Naive thymus-derived CD4-positive, alpha-beta T cell (primary cell): ENCODE data around the gene FBXL5. TPM values are rescaled to one million over a fixed set of nuclear protein-coding genes. Genes with fewer than 3 reads are reported as not detected.

Experiments used
- ATAC-seq: fragments of 150-1000 bp; cut with Tn5 transposase; 2 replicates; pipeline ENCODE4 v1.10.0; 2021; ENCODE audit warnings: mild to moderate bottlenecking, moderate library complexity
- CTCF ChIA-PET: fragments of 350-600 bp; sonication (Branson Sonifier 250); formaldehyde crosslinking; loops from one replicate; lab custom pipeline; 2021; ENCODE audit warnings: antibody characterized with exemption; lab: Charles Lee
- POLR2A ChIA-PET: fragments of 350-600 bp; sonication (Branson Sonifier 250); formaldehyde crosslinking; loops from one replicate; lab custom pipeline; 2021; ENCODE audit warnings: antibody characterized with exemption, inconsistent platforms; lab: Charles Lee
- DNase-seq, 9 donors: peaks; one replicate each; pipeline versions ENCODE4 v3.0.0 to v3.0.0-alpha.2; 2020 to 2022; ENCODE audit warnings: mixed read lengths in 1 of 9
- H3K27ac ChIP-seq: one replicate; pipeline ENCODE4 v1.7.0; 2013; ENCODE audit warnings: mild to moderate bottlenecking, low read depth, low read length, moderate library complexity
- H3K27me3 ChIP-seq, 2 donors: one replicate each; pipeline ENCODE4 v1.7.0; 2013; ENCODE audit warnings: low read length in 2 of 2, mild to moderate bottlenecking in 2 of 2, moderate library complexity in 2 of 2; ENCODE audit not compliant: control insufficient read depth in 2 of 2, insufficient read depth in 2 of 2
- H3K36me3 ChIP-seq, 3 experiments: 1 replicate in 2 of 3; 2 replicates in 1 of 3; pipeline ENCODE4 v1.7.0; 2013; ENCODE audit warnings: low read length in 3 of 3, mild to moderate bottlenecking in 3 of 3, moderate library complexity in 1 of 3; ENCODE audit not compliant: insufficient read depth in 3 of 3, control insufficient read depth in 2 of 3
- H3K4me1 ChIP-seq, 2 donors: one replicate each; pipeline ENCODE4 v1.7.0; 2013; ENCODE audit warnings: low read length in 2 of 2, mild to moderate bottlenecking in 2 of 2, moderate library complexity in 1 of 2; ENCODE audit not compliant: control insufficient read depth in 2 of 2, insufficient read depth in 2 of 2
- H3K4me3 ChIP-seq: 2 replicates; pipeline ENCODE4 v1.7.0; 2013; ENCODE audit warnings: mild to moderate bottlenecking, low read length
- H3K9me3 ChIP-seq, 3 experiments: 1 replicate in 2 of 3; 2 replicates in 1 of 3; pipeline ENCODE4 v1.7.0; 2013; ENCODE audit warnings: low read length in 3 of 3; ENCODE audit not compliant: control insufficient read depth in 2 of 3
- H3K27ac Mint-ChIP-seq, 9 donors: one replicate each; pipeline ENCODE4 v1.8.0; 2020 to 2022; ENCODE audit warnings: mixed read lengths in 9 of 9, mild to moderate bottlenecking in 8 of 9, moderate library complexity in 5 of 9, inconsistent platforms in 2 of 9
- H3K27me3 Mint-ChIP-seq, 5 donors: one replicate each; pipeline ENCODE4 v1.8.0; 2021 to 2022; ENCODE audit warnings: mixed read lengths in 5 of 5, mild to moderate bottlenecking in 1 of 5
- H3K36me3 Mint-ChIP-seq, 5 donors: one replicate each; pipeline ENCODE4 v1.8.0; 2020 to 2022; ENCODE audit warnings: mixed read lengths in 5 of 5, mild to moderate bottlenecking in 3 of 5, inconsistent platforms in 1 of 5
- H3K4me1 Mint-ChIP-seq, 7 donors: one replicate each; pipeline ENCODE4 v1.8.0; 2020 to 2022; ENCODE audit warnings: mixed read lengths in 7 of 7, mild to moderate bottlenecking in 3 of 7, inconsistent platforms in 1 of 7
- H3K4me3 Mint-ChIP-seq, 10 donors: one replicate each; pipeline ENCODE4 v1.8.0; 2020 to 2022; ENCODE audit warnings: mild to moderate bottlenecking in 10 of 10, mixed read lengths in 10 of 10, moderate library complexity in 6 of 10, inconsistent platforms in 2 of 10
- H3K9me3 Mint-ChIP-seq, 11 donors: one replicate each; pipeline ENCODE4 v1.8.0; 2020 to 2022; ENCODE audit warnings: mixed read lengths in 11 of 11, mild to moderate bottlenecking in 4 of 11, inconsistent platforms in 1 of 11, moderate library complexity in 1 of 11
- intact Hi-C, 2 donors: fragments of 100-400 bp; cut with micrococcal nuclease; formaldehyde crosslinking; loops; one replicate each; pipeline ENCODE4 v1.15.1; 2023
- polyA plus RNA-seq, 2 donors: library from polyadenylated mRNA; unstranded; fragments of 300-500 nt; fragmentation: Illumina TruSeq; gene quantifications; one replicate each; pipeline ENCODE4 v1.2.3, GENCODE V29; 2021
- total RNA-seq, 6 experiments: library from RNA in 5 of 6; stranded (reverse) in 5 of 6; gene quantifications; 1 replicate in 5 of 6; 2 replicates in 1 of 6; pipeline ENCODE4 v1.2.3 and lab custom pipeline; 2021 to 2026

Gene FBXL5, protein sequence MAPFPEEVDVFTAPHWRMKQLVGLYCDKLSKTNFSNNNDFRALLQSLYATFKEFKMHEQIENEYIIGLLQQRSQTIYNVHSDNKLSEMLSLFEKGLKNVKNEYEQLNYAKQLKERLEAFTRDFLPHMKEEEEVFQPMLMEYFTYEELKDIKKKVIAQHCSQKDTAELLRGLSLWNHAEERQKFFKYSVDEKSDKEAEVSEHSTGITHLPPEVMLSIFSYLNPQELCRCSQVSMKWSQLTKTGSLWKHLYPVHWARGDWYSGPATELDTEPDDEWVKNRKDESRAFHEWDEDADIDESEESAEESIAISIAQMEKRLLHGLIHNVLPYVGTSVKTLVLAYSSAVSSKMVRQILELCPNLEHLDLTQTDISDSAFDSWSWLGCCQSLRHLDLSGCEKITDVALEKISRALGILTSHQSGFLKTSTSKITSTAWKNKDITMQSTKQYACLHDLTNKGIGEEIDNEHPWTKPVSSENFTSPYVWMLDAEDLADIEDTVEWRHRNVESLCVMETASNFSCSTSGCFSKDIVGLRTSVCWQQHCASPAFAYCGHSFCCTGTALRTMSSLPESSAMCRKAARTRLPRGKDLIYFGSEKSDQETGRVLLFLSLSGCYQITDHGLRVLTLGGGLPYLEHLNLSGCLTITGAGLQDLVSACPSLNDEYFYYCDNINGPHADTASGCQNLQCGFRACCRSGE
- total RNA-seq (100 to 1,000 TPM in 1 of 5 experiments, 10 to 100 TPM in 4; 39.1 to 107 (median 57.4) TPM), polyA plus RNA-seq (100 to 1,000 TPM; 123 to 127 TPM), total RNA-seq (lab: John Stamatoyannopoulos, UW) (81.2 reads per million, percentile 81 among the genes with 10 or more reads in this experiment)

DNA sequence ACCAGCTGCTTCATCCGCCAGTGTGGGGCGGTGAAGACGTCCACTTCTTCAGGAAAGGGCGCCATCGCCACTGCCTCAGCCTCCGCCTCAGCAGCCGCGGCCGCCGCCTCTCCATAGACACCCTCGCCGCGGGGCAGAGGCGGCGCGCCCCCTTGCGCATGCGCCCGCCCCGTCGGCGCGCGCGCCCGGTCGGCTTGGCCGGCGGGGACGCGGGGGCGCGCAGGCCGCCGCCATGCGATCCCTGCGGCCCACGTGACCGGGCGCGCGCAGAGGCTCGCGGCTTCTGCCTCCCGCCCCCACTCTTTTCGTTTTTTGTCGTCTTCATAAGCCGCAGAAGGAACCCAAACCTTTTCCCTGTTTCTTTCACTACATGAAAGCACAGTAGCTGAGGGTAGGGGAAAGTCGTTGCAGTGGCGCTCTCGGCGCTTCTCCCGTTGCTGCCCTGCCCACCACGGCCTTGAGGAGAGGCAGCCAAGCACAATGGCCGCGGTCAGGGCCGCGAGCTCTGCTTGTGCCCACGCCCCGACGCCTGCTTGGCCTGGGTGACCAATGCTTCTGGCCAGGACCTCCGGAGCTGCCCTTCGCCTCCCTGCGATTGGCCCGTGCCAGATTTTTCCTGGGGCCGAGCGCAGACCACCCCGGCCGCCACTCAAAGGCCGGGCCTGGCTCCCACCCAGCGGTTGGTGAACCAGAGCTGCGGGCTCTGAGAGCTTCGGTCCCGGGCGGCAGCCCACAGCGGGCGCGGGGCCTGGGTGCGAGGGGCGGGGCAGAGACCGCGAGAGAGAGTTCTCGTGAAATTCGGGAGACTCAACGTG, at the start of gene FBXL5:
FBXL5 (minus strand) TSS at position 135 of the 815 bp plus-strand sequence; CDS start at position 65, 70 bp downstream.
- Histone ChIP-seq H3K27ac (peak within 1 kb of the TSS; percentile 90), H3K27me3 (no peaks in the 10 kb centered on the region), H3K36me3 (peaks cover 0 to 3% (median 0%) of the 10 kb centered on the region in 3 experiments), H3K9me3 (no peaks in the 10 kb centered on the region), H3K4me1 (peaks cover 29% of the 10 kb centered on the region in 2 donors), H3K4me3 (peak within 1 kb of the TSS; percentile 87)
- peaks cover 0 to 4% (median 0%) of the 10 kb centered on the region in 11 donors for H3K9me3 Mint-ChIP-seq
- peaks cover 0 to 2% (median 0%) of the 10 kb centered on the region in 5 donors for H3K27me3 Mint-ChIP-seq
- intact Hi-C loops = loop anchor here (1.0 to 10.0 kb wide), 7 partner anchors 26 to 1682 kb away; partner anchors contain the start of genes CPEB2 (in 2 of the 2), FAM200B (in 2 of the 2) and CD38 (in 1 of the 2)
- CTCF ChIA-PET = no interaction called here
- POLR2A ChIA-PET = interaction anchor here (0.6 to 4.6 kb wide), 12 partner anchors 9 to 730 kb away, joined by 3 to 44 read pairs (median 4); partner anchors contain the start of gene FAM200B
- H3K4me1 Mint-ChIP-seq = peaks cover 21 to 49% (median 45%) of the 10 kb centered on the region in 7 donors
- H3K36me3 Mint-ChIP-seq = peaks cover 0 to 4% (median 0%) of the 10 kb centered on the region in 5 donors
- ATAC-seq (peak; percentile 92), DNase-seq (peak; percentile 77 to 92 (median 87))
- peak within 1 kb of the TSS; percentile 94 to 100 (median 97) for H3K4me3 Mint-ChIP-seq
- peak within 1 kb of the TSS; percentile 90 to 98 (median 98) for H3K27ac Mint-ChIP-seq

DNA sequence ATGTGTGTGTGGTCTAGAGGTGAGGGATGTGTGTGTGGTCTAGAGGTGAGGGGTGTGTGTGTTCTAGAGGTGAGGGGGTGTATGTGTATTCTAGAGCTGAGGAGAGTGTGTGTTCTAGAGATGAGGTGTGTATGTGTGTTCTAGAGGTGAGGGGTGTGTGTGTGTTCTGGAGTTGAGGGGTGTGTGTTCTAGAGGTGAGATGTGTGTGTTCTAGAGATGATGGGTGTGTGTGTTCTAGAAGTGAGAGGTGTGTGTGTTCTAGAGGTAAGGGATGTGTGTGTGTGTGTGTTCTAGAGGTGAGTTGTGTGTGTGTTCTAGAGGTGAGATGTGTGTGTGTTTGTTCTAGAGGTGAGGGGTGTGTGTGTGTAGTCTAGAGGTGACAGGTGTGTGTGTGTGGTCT, 49.0 kb upstream of the FBXL5 start:
- peaks cover 0 to 3% (median 0%) of the 10 kb centered on the region in 11 donors for H3K9me3 Mint-ChIP-seq
- POLR2A ChIA-PET = no interaction called here

DNA sequence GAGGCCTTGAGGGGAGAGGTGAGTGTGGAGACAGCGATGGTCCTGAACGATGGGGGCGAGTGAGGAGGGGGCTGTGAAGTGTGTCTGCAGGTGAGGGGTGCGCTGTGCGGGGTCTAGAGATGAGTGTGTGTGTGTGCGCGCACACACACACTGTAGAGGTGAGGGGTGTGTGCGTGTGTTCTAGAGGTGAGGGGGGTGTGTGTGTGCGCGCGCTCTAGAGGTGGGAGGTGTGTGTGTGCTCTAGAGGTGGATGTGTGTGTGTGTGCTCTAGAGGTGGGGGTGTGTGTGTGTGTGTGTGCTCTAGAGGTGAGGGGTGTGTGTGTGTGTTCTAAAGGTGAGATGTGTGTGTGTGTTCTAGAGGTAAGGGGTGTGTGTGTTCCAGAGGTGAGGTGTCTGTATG, 48.3 kb upstream of the FBXL5 start:
- Mint-ChIP-seq H3K4me3 (peak overlapping the region; percentile 77 to 97 (median 88)), H3K4me1 (peaks cover 0 to 20% (median 12%) of the 10 kb centered on the region in 7 donors), H3K27me3 (peaks cover 8 to 23% (median 9%) of the 10 kb centered on the region in 5 donors), H3K27ac (peak overlapping the region in 7 of 9 donors; percentile 4 to 91 (median 67)), H3K36me3 (peaks cover 0 to 2% (median 0%) of the 10 kb centered on the region in 5 donors), H3K9me3 (peaks cover 0 to 3% (median 0%) of the 10 kb centered on the region in 11 donors)
- intact Hi-C loops = loop anchor here (2.0 kb wide), 2 partner anchors 21 to 23 kb away; partner anchors contain the start of gene FAM200B (in 1 of the 2)
- Histone ChIP-seq H3K27me3 (no peaks in the 10 kb centered on the region), H3K4me3 (peak overlapping the region; percentile 67), H3K9me3 (no peaks in the 10 kb centered on the region), H3K4me1 (no peaks in the 10 kb centered on the region), H3K27ac (no peak overlapping the region), H3K36me3 (no peaks in the 10 kb centered on the region)
- ATAC-seq = no peak
- CTCF ChIA-PET = no interaction called here
- POLR2A ChIA-PET = no interaction called here
- DNase-seq = no peak

More for the DNA sequence above, 49.0 kb upstream of the FBXL5 start:
- no peak overlapping the region for H3K27ac ChIP-seq
- peak overlapping the region in 7 of 10 donors; percentile 85 to 97 (median 90) for H3K4me3 Mint-ChIP-seq
- no peaks in the 10 kb centered on the region for H3K27me3 ChIP-seq
- CTCF ChIA-PET = no interaction called here
- ATAC-seq (no peak), DNase-seq (no peak)
- peaks cover 0 to 2% (median 0%) of the 10 kb centered on the region in 5 donors for H3K36me3 Mint-ChIP-seq
- intact Hi-C loops = no loop called here
- H3K9me3 ChIP-seq = no peaks in the 10 kb centered on the region
- no peaks in the 10 kb centered on the region for H3K4me1 ChIP-seq
- H3K36me3 ChIP-seq = no peaks in the 10 kb centered on the region
- no peak overlapping the region for H3K4me3 ChIP-seq
- peaks cover 0 to 20% (median 12%) of the 10 kb centered on the region in 7 donors for H3K4me1 Mint-ChIP-seq
- H3K27ac Mint-ChIP-seq = peak overlapping the region in 5 of 9 donors; percentile 4 to 91 (median 79)
- peaks cover 5 to 18% (median 8%) of the 10 kb centered on the region in 5 donors for H3K27me3 Mint-ChIP-seq

DNA sequence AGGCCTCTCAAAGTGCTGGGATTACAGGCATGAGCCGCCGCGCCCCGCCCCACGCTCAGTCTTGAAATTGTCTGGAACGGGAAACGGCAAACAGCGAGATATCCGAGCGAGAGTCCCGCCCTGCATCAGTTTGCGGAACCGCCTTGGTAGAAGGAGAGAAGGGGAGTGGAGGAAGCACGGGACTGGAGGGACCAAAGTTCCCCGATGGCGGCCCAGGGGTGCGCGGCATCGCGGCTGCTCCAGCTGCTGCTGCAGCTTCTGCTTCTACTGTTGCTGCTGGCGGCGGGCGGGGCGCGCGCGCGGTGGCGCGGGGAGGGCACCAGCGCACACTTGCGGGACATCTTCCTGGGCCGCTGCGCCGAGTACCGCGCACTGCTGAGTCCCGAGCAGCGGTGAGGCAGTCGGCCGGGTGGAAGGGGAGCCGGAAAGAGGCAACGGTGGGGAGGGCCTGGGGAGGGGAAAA, 47.8 kb upstream of the FBXL5 start, which contains the start of gene BST1:
BST1 (plus strand) TSS at position 125 of the 463 bp plus-strand sequence; CDS start at position 205, 80 bp downstream.
- ChIA-PET CTCF (interaction anchor here (1.4 kb wide), 1 partner anchor 180 kb away, joined by 3 read pairs; no protein-coding TSS in a partner anchor), POLR2A (interaction anchor here (1.1 kb wide), 1 partner anchor 49 kb away, joined by 3 read pairs; no protein-coding TSS in a partner anchor)
- H3K9me3 Mint-ChIP-seq = peaks cover 0 to 1% (median 0%) of the 10 kb centered on the region in 11 donors
- intact Hi-C loops = loop anchor here (2.0 kb wide), 2 partner anchors 20 to 22 kb away; partner anchors contain the start of gene FAM200B (in 1 of the 2)
- Histone ChIP-seq H3K27me3 (no peaks in the 10 kb centered on the region), H3K9me3 (no peaks in the 10 kb centered on the region), H3K27ac (peak within 1 kb of the TSS; percentile 13), H3K4me3 (peak within 1 kb of the TSS; percentile 67), H3K4me1 (no peaks in the 10 kb centered on the region), H3K36me3 (no peaks in the 10 kb centered on the region)
- DNase-seq = peak; percentile 39 to 60 (median 53)
- H3K36me3 Mint-ChIP-seq = peaks cover 0 to 2% (median 0%) of the 10 kb centered on the region in 5 donors
- H3K4me3 Mint-ChIP-seq = peak within 1 kb of the TSS; percentile 85 to 97 (median 90)
- peaks cover 0 to 20% (median 12%) of the 10 kb centered on the region in 7 donors for H3K4me1 Mint-ChIP-seq
- peak within 1 kb of the TSS in 7 of 9 donors; percentile 34 to 91 (median 68) for H3K27ac Mint-ChIP-seq
- peak; percentile 93 for ATAC-seq
- peaks cover 8 to 28% (median 9%) of the 10 kb centered on the region in 5 donors for H3K27me3 Mint-ChIP-seq

DNA sequence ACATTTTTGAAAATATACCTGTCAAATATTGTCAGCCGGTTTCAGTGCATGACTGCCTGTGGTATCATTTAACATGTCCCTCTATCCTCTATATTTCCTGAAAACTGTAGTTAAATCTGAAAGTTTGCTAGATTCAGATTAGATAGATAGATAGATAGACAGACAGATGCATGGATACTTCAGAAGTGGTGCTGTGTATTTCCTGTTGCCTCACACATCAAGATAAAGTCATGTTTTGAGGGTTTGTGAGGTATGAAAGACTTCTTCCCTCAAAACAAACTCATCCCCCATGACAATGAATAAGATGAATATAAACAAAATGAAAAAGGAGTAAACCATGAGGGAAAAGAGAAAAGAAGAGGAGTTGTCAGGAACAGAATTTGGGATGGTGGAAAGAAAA, 41.7 kb upstream of the FBXL5 start:
- no peaks in the 10 kb centered on the region for H3K9me3 ChIP-seq
- H3K36me3 Mint-ChIP-seq = peaks cover 0 to 4% (median 0%) of the 10 kb centered on the region in 5 donors
- intact Hi-C loops = no loop called here
- no peaks in the 10 kb centered on the region for H3K4me1 ChIP-seq
- POLR2A ChIA-PET = no interaction called here
- no peaks in the 10 kb centered on the region for H3K27me3 ChIP-seq
- peaks cover 9 to 28% (median 15%) of the 10 kb centered on the region in 5 donors for H3K27me3 Mint-ChIP-seq
- CTCF ChIA-PET = no interaction called here
- H3K27ac Mint-ChIP-seq = peak overlapping the region in 1 of 9 donors; percentile 33
- H3K4me1 Mint-ChIP-seq = peaks cover 0 to 7% (median 6%) of the 10 kb centered on the region in 7 donors
- ATAC-seq = no peak
- H3K4me3 Mint-ChIP-seq = no peak overlapping the region
- no peak overlapping the region for H3K27ac ChIP-seq
- no peaks in the 10 kb centered on the region for H3K9me3 Mint-ChIP-seq
- H3K4me3 ChIP-seq = no peak overlapping the region
- no peaks in the 10 kb centered on the region for H3K36me3 ChIP-seq
- no peak for DNase-seq
